HEK293 (cell line): Measurements from ENCODE around the gene KPNA4.

Source experiments
- GLI2 ChIP-seq: fragments of 450-650 bp; formaldehyde crosslinking; IDR thresholded peaks from 2 replicates; pipeline ENCODE4; 2017; ENCODE audit warnings: missing biosample characterization, missing genetic modification characterization, low read depth, borderline replicate concordance
- OSR2 ChIP-seq: fragments of 450-650 bp; formaldehyde crosslinking; IDR thresholded peaks from 2 replicates; pipeline ENCODE4 v1.5.1; 2016; ENCODE audit warnings: missing biosample characterization, missing genetic modification characterization
- SCRT2 ChIP-seq: fragments of 450-650 bp; formaldehyde crosslinking; IDR thresholded peaks from 2 replicates; pipeline ENCODE4 v1.5.1; 2016; ENCODE audit warnings: missing biosample characterization, missing genetic modification characterization
- ZFP3 ChIP-seq: fragments of 450-650 bp; formaldehyde crosslinking; IDR thresholded peaks from 2 replicates; pipeline ENCODE4 v1.5.1; 2016; ENCODE audit warnings: low read depth, missing biosample characterization, missing genetic modification characterization
- ZNF112 ChIP-seq: fragments of 450-650 bp; formaldehyde crosslinking; IDR thresholded peaks from 2 replicates; pipeline ENCODE4 v1.5.0; 2017; ENCODE audit warnings: missing biosample characterization, missing genetic modification characterization
- ZNF146 ChIP-seq: fragments of 450-650 bp; formaldehyde crosslinking; IDR thresholded peaks from 2 replicates; pipeline ENCODE4 v1.5.1; 2016; ENCODE audit warnings: missing biosample characterization, missing genetic modification characterization
- ZNF169 ChIP-seq: fragments of 450-650 bp; formaldehyde crosslinking; IDR thresholded peaks from 2 replicates; pipeline ENCODE4 v1.5.1; 2016; ENCODE audit warnings: missing biosample characterization, missing genetic modification characterization
- ZNF274 ChIP-seq, 2 experiments: fragments of 200-500 bp in 1 of 2; fragments of 450-650 bp in 1 of 2; sonication (Bioruptor generic) in 1 of 2; formaldehyde crosslinking in 1 of 2; IDR thresholded peaks; 2 replicates each; pipeline versions ENCODE4 v1.5.1 to v1.6.1; 2014 to 2016; ENCODE audit warnings: borderline replicate concordance in 1 of 2, inconsistent platforms in 1 of 2, low read length in 1 of 2, missing biosample characterization in 1 of 2, missing genetic modification characterization in 1 of 2
- ZNF366 ChIP-seq: fragments of 450-650 bp; formaldehyde crosslinking; conservative IDR thresholded peaks from 2 replicates; pipeline ENCODE4 v1.5.1; 2016; ENCODE audit warnings: missing biosample characterization, missing genetic modification characterization
- ZNF423 ChIP-seq: fragments of 450-650 bp; formaldehyde crosslinking; IDR thresholded peaks from 2 replicates; pipeline ENCODE4 v1.5.1; 2016; ENCODE audit warnings: missing biosample characterization, missing genetic modification characterization
- ZNF433 ChIP-seq: fragments of 450-650 bp; formaldehyde crosslinking; IDR thresholded peaks from 2 replicates; pipeline ENCODE4 v1.5.1; 2016; ENCODE audit warnings: missing biosample characterization, missing genetic modification characterization, low read depth
- ZNF580 ChIP-seq: fragments of 450-650 bp; formaldehyde crosslinking; IDR thresholded peaks from 2 replicates; pipeline ENCODE4 v1.5.1; 2016; ENCODE audit warnings: missing biosample characterization, missing genetic modification characterization
- ZNF624 ChIP-seq: fragments of 450-650 bp; formaldehyde crosslinking; IDR thresholded peaks from 2 replicates; pipeline ENCODE4 v1.5.1; 2017; ENCODE audit warnings: missing biosample characterization, missing genetic modification characterization
- ZNF626 ChIP-seq: fragments of 450-650 bp; sonication (Bioruptor Pico); formaldehyde crosslinking; IDR thresholded peaks from 2 replicates; pipeline ENCODE4 v1.5.1; 2018; ENCODE audit warnings: missing biosample characterization, missing genetic modification characterization, inconsistent platforms
- ZNF639 ChIP-seq: fragments of 450-650 bp; formaldehyde crosslinking; IDR thresholded peaks from 2 replicates; pipeline ENCODE4 v1.5.1; 2016; ENCODE audit warnings: missing biosample characterization, missing genetic modification characterization
- ZNF768 ChIP-seq: fragments of 450-650 bp; formaldehyde crosslinking; IDR thresholded peaks from 2 replicates; pipeline ENCODE4 v1.5.1; 2018; ENCODE audit warnings: missing biosample characterization, mild to moderate bottlenecking, missing genetic modification characterization
- ZNF776 ChIP-seq: fragments of 450-650 bp; formaldehyde crosslinking; IDR thresholded peaks from 2 replicates; pipeline ENCODE4 v1.5.0; 2017; ENCODE audit warnings: missing biosample characterization, missing genetic modification characterization, borderline replicate concordance
- ZNF791 ChIP-seq: fragments of 450-650 bp; formaldehyde crosslinking; IDR thresholded peaks from 2 replicates; pipeline ENCODE4 v1.5.1; 2016; ENCODE audit warnings: missing biosample characterization, missing genetic modification characterization
- ZSCAN30 ChIP-seq: fragments of 450-650 bp; IDR thresholded peaks from 2 replicates; pipeline ENCODE4 v1.5.1; 2018; ENCODE audit warnings: missing biosample characterization, mild to moderate bottlenecking, missing genetic modification characterization, moderate library complexity
- TF ChIP-seq, protein P1 (sequence below): fragments of 450-650 bp; formaldehyde crosslinking; IDR thresholded peaks from 2 replicates; pipeline ENCODE4 v1.5.1; 2016; ENCODE audit warnings: missing biosample characterization, missing genetic modification characterization
- TF ChIP-seq, protein P2 (sequence below): fragments of 450-650 bp; formaldehyde crosslinking; IDR thresholded peaks from 2 replicates; pipeline ENCODE4 v1.5.1; 2016; ENCODE audit warnings: missing biosample characterization, missing genetic modification characterization
- TF ChIP-seq, protein P3 (sequence below): fragments of 450-650 bp; formaldehyde crosslinking; IDR thresholded peaks from 2 replicates; pipeline ENCODE4 v1.5.1; 2016; ENCODE audit warnings: missing biosample characterization, missing genetic modification characterization, borderline replicate concordance
- TF ChIP-seq, protein P4 (sequence below): fragments of 450-650 bp; formaldehyde crosslinking; IDR thresholded peaks from 2 replicates; pipeline ENCODE4 v1.5.1; 2016; ENCODE audit warnings: missing biosample characterization, missing genetic modification characterization

The KPNA4 gene

GRCh38 chr3:160565442-160566403 lies at the start of gene KPNA4 (continued):
- no peak for TF ChIP-seq OSR2
- no peak for TF ChIP-seq ZNF624
- no peak for TF ChIP-seq ZNF580 (tag by site-specific recombination)
- no peak for TF ChIP-seq ZNF776 (tag by site-specific recombination)
- no peak for TF ChIP-seq ZNF423 (tag by site-specific recombination)
- TF ChIP-seq, protein P1, sequence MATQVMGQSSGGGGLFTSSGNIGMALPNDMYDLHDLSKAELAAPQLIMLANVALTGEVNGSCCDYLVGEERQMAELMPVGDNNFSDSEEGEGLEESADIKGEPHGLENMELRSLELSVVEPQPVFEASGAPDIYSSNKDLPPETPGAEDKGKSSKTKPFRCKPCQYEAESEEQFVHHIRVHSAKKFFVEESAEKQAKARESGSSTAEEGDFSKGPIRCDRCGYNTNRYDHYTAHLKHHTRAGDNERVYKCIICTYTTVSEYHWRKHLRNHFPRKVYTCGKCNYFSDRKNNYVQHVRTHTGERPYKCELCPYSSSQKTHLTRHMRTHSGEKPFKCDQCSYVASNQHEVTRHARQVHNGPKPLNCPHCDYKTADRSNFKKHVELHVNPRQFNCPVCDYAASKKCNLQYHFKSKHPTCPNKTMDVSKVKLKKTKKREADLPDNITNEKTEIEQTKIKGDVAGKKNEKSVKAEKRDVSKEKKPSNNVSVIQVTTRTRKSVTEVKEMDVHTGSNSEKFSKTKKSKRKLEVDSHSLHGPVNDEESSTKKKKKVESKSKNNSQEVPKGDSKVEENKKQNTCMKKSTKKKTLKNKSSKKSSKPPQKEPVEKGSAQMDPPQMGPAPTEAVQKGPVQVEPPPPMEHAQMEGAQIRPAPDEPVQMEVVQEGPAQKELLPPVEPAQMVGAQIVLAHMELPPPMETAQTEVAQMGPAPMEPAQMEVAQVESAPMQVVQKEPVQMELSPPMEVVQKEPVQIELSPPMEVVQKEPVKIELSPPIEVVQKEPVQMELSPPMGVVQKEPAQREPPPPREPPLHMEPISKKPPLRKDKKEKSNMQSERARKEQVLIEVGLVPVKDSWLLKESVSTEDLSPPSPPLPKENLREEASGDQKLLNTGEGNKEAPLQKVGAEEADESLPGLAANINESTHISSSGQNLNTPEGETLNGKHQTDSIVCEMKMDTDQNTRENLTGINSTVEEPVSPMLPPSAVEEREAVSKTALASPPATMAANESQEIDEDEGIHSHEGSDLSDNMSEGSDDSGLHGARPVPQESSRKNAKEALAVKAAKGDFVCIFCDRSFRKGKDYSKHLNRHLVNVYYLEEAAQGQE (tag by site-specific recombination): no peak
- no peak for TF ChIP-seq ZNF791 (tag by site-specific recombination)
- no peak for TF ChIP-seq ZNF274 (IDR thresholded peaks at IDR 0.05; ENCODE audit: low read length)
- no peak for TF ChIP-seq ZNF274 (tag by site-specific recombination; IDR thresholded peaks at IDR 0.05; ENCODE audit: borderline replicate concordance)
- TF ChIP-seq ZNF639 (tag by site-specific recombination): peak; percentile 43; the same call in 1 of the 2 replicates
- no peak for TF ChIP-seq GLI2
- no peak for TF ChIP-seq ZNF146
- TF ChIP-seq, protein P2, sequence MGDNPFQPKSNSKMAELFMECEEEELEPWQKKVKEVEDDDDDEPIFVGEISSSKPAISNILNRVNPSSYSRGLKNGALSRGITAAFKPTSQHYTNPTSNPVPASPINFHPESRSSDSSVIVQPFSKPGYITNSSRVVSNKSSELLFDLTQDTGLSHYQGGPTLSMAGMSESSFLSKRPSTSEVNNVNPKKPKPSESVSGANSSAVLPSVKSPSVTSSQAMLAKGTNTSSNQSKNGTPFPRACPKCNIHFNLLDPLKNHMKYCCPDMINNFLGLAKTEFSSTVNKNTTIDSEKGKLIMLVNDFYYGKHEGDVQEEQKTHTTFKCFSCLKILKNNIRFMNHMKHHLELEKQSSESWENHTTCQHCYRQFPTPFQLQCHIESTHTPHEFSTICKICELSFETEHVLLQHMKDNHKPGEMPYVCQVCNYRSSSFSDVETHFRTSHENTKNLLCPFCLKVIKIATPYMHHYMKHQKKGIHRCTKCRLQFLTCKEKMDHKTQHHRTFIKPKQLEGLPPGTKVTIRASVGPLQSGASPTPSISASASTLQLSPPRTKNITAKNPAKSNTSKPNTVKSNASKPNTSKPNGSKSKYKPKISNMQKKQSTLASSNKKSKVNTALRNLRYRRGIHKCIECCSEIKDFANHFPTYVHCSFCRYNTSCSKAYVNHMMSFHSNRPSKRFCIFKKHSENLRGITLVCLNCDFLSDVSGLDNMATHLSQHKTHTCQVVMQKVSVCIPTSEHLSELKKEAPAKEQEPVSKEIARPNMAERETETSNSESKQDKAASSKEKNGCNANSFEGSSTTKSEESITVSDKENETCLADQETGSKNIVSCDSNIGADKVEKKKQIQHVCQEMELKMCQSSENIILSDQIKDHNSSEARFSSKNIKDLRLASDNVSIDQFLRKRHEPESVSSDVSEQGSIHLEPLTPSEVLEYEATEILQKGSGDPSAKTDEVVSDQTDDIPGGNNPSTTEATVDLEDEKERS: peak; percentile 60; the same call in 1 of the 2 replicates
- TF ChIP-seq ZNF768 (tag by site-specific recombination): no peak
- peak; percentile 90 for TF ChIP-seq SCRT2 (tag by site-specific recombination)
- no peak for TF ChIP-seq ZNF626 (tag by site-specific recombination)
- no peak for TF ChIP-seq ZNF112
- TF ChIP-seq, protein P3, sequence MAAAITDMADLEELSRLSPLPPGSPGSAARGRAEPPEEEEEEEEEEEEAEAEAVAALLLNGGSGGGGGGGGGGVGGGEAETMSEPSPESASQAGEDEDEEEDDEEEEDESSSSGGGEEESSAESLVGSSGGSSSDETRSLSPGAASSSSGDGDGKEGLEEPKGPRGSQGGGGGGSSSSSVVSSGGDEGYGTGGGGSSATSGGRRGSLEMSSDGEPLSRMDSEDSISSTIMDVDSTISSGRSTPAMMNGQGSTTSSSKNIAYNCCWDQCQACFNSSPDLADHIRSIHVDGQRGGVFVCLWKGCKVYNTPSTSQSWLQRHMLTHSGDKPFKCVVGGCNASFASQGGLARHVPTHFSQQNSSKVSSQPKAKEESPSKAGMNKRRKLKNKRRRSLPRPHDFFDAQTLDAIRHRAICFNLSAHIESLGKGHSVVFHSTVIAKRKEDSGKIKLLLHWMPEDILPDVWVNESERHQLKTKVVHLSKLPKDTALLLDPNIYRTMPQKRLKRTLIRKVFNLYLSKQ (tag by site-specific recombination): no peak
- TF ChIP-seq ZNF433 (tag by site-specific recombination): no peak
- TF ChIP-seq, protein P4, sequence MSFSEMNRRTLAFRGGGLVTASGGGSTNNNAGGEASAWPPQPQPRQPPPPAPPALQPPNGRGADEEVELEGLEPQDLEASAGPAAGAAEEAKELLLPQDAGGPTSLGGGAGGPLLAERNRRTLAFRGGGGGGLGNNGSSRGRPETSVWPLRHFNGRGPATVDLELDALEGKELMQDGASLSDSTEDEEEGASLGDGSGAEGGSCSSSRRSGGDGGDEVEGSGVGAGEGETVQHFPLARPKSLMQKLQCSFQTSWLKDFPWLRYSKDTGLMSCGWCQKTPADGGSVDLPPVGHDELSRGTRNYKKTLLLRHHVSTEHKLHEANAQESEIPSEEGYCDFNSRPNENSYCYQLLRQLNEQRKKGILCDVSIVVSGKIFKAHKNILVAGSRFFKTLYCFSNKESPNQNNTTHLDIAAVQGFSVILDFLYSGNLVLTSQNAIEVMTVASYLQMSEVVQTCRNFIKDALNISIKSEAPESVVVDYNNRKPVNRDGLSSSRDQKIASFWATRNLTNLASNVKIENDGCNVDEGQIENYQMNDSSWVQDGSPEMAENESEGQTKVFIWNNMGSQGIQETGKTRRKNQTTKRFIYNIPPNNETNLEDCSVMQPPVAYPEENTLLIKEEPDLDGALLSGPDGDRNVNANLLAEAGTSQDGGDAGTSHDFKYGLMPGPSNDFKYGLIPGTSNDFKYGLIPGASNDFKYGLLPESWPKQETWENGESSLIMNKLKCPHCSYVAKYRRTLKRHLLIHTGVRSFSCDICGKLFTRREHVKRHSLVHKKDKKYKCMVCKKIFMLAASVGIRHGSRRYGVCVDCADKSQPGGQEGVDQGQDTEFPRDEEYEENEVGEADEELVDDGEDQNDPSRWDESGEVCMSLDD (tag by site-specific recombination): peak; percentile 81
- peak; percentile 39; the same call in 1 of the 2 replicates for TF ChIP-seq ZSCAN30
- no peak for TF ChIP-seq ZNF169 (tag by site-specific recombination)
- peak; percentile 95 for TF ChIP-seq ZNF366 (tag by site-specific recombination)
- no peak for TF ChIP-seq ZFP3 (tag by site-specific recombination)
